ENCODE data around the gene PMPCA.

Gene PMPCA, protein sequence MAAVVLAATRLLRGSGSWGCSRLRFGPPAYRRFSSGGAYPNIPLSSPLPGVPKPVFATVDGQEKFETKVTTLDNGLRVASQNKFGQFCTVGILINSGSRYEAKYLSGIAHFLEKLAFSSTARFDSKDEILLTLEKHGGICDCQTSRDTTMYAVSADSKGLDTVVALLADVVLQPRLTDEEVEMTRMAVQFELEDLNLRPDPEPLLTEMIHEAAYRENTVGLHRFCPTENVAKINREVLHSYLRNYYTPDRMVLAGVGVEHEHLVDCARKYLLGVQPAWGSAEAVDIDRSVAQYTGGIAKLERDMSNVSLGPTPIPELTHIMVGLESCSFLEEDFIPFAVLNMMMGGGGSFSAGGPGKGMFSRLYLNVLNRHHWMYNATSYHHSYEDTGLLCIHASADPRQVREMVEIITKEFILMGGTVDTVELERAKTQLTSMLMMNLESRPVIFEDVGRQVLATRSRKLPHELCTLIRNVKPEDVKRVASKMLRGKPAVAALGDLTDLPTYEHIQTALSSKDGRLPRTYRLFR

GRCh38 chr9:136410500-136411287 lies at the start of gene PMPCA, which contains the start of gene ENTR1:
Gene PMPCA, plus strand, starts transcription at chr9:136410658. Its CDS starts 11 bp downstream, at chr9:136410669.
Gene ENTR1, minus strand, starts transcription at chr9:136410614. Its CDS starts 217 bp downstream, at chr9:136410397.
- DNase-seq (ENCODE audit: low read depth in 2 of 2) = peak; percentile 53 to 55

DNA sequence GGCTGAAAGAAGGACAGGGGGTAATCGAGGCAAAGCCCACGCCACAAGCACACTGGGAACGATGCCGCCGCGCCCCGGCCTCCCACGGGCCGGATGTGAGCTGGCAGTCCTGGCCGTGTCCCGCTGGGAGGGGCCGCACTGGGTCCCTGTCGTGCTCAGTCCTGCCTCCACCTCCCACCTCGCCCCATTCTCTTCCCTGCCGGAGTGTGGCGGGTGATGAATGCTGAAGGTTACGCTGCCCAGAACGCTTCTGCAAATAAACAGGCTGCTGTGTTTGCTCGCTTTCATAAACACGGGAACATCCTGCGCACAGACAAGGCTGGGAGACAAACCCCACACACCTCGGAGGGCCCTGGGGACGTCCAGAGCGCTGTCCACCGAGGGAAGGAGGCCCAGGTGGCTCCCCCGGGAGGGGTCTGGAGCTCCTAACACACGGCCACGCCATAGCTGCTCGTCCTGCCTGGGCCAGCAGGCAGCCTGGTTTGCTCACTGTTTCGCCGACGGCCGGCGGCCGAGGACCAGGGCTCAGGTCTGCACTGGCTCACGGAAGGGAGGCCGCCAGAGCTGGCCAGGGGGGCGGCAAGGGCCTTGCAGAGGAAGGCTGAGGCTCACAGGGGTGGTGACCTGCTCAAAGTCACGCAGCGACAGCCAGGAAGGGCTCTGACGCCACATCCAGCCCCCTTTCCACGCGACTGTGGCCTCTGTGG lies 49.3 kb upstream of the PMPCA start:
- DNase-seq (ENCODE audit: low read depth in 2 of 2) = no peak

DNA sequence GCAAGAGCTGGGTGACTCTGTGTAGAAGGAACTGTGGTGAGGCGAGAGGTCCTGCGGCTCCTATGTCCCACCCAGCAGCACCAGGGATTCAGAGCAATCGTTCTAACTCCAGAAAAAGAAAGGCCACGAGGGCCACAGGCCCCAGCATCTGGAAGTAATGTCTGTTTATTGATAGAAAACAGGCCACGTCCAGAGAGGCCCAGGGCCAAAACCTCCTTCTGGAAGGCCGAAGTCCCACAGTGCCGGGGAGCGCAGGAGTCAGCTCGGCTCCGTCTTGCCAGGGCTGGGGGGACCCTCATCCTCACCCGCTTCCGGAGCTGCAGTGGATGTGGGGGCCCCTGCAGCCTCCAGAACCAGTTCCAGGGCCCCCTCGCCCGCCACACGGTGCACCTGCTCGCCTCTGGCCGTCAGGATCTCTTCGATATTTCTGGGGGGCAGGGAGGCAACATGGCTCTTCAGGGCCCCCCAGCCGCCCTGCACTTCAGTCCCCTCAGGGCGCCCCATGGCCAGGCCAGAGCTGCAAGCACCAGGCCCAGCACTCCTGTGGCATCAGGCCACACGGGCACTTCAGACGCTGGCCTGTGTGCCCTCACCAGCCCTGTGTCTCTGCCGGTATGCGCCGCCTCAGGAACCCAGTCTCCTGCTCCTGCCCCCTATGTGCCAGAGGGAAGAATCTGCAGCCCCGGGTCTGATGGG lies 48.6 kb upstream of the PMPCA start:
- DNase-seq (ENCODE audit: low read depth in 2 of 2) = no peak

DNA sequence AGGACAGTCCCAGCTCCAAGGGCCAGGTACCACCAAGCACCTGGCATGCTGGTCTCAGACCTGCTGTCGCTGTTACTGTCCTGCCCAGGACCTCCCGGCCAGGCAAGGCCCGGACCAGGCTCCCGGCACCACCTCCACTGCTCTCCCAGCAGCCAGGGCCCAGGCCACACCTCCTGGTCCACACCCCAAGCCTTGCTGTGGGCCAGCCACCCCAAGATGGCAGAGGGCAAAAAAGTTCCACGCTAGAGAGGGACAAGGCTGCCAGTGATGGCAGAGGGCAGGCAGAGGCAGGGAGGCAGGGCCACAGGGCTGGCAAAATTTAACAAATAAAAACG lies 48.0 kb upstream of the PMPCA start:
- DNase-seq (ENCODE audit: low read depth in 2 of 2) = no peak

- DNase-seq (ENCODE audit: low read depth in 2 of 2) = peak; percentile 81 to 85
Measured at GRCh38 chr9:136363106-136363948, 47.1 kb upstream of the PMPCA start, which contains the start of gene DNLZ. Gene DNLZ, minus strand, starts transcription at chr9:136363744. Its CDS starts 30 bp downstream, at chr9:136363714.

- no peak for DNase-seq (ENCODE audit: low read depth in 2 of 2)
Measured at GRCh38 chr9:136363949-136364748, 46.3 kb upstream of the PMPCA start.

GRCh38 chr9:136364942-136365774 lies 45.3 kb upstream of the PMPCA start:
- no peak for DNase-seq (ENCODE audit: low read depth in 2 of 2)

- no peak for DNase-seq (ENCODE audit: low read depth in 2 of 2)
Measured at GRCh38 chr9:136365775-136366222, 44.7 kb upstream of the PMPCA start.

- DNase-seq (ENCODE audit: low read depth in 2 of 2) = no peak
Measured at GRCh38 chr9:136366826-136367225, 43.6 kb upstream of the PMPCA start.

DNA sequence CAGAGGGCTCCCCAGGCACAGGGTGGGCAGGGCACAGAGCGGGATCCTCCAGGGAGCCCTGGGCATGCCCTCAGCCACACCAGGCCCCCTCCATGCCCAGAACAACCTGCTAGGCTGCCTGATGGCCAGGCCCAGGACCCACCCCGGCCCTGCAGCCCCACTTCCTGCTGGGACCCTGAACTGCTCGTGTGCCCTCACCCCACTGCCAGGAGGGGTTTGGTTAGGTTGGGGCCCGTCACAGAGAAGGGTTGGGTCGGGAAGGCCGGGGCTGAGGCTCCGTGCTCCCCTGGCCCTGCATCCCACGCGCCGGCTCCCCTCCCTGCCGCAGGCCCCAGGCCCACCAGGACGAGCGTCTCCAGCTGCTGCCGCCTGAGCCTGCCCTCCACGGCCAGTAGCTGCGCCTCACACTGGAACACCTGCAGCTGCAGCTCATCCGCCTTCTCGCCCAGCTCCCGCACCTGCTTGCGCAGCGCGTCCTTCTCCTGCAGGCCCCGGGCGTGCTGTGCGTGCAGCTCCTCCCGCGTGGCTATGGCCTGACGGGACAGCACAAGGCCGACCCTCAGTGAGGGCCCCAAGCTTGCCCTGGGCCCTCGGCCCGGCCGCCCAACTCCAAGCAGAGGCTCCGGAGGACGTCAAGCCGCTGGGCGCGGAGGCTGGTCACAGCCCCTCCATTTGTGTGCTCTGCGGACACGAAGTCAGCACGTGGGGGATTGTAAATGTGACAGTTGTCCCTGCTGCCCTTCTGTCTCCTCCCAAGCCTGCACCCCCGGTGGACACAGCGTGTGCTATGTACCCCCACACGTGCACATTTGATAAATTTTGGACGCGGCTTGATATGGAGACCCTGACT lies 42.9 kb upstream of the PMPCA start:
- DNase-seq (ENCODE audit: low read depth in 2 of 2) = no peak

- DNase-seq (ENCODE audit: low read depth in 2 of 2) = no peak
Measured at GRCh38 chr9:136368190-136368589, 42.3 kb upstream of the PMPCA start.

GRCh38 chr9:136370037-136370436 lies 40.4 kb upstream of the PMPCA start:
- no peak for DNase-seq (ENCODE audit: low read depth in 2 of 2)

DNA sequence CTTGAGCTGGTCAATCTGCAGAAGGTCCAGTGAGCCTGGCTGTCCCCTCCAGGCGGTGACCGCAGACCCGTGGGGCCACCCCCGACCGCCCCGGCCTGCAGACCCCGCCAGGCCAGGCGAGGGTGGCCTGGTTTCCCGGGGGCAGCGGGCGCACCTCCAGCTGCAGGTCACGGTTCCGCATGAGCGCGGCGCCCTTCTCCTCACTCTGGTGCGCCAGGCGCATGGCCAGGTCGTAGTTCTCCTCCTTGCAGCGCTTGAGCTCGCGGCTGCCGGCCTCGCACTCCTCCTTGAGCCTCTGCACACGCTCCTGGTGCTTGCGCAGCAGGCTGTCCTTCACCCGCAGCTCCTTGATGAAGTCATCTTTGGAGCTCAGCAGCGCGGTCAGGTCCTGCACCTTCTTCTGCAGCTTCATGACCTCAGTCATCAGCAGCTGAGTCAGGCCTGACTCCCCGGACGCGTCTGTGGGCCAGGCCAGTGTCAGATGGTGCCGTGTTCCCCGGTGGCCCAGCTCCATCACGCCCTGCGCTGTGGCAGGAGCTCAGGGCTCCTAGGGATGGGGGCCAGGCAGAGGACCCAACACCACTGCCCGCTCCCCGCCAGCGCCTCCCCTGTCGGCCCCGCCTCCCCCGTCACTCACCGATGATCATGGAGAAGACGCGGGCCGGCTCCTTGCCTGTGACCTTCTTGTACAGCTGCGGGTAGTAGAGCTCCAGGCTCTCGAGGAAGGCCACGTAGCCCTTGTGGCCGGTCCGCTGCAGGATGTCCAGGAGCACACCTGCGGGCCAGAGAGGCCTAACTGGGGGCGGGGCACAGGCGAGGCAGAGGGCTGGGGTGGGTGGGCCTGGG lies 39.5 kb upstream of the PMPCA start:
- no peak for DNase-seq (ENCODE audit: low read depth in 2 of 2)

DNA sequence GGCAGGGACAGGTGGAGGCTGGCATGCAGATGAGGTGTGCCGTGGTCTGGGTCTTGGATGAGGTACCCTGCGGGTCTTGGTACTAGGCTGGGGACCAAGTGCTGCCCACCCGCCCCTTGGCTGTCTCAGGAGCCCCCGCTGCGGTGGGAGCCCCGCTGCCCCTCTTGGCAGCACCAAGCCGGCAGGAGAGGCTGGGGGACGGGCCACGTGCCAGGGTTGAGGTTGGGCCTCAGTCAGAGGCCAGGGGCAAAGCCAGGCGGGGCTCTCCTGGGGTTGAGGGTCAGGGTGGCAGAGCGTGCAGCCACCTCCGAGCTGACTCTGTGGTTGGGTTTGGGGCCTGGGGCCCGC lies 39.0 kb upstream of the PMPCA start:
- no peak for DNase-seq (ENCODE audit: low read depth in 2 of 2)

DNA sequence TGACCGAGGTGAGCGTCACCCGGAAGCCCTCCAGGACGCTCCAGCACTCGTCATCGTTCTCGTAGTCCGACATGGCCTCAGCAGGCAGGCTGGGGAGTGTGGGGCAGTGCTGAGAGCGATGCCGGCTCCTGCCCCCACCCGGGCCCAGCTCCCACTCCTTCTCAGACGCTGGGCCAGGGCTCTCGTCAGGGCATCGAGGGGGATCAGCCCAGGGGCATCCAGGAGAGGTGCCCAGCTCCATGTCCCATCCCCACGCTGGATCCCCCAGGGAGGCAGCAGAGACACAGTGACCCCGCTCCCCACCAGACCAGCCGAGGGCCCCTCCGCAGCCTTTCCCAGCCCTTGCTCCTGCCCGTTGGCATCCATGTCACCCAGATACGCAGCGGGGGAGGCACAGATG lies 38.5 kb upstream of the PMPCA start:
- DNase-seq (ENCODE audit: low read depth in 2 of 2) = no peak

DNA sequence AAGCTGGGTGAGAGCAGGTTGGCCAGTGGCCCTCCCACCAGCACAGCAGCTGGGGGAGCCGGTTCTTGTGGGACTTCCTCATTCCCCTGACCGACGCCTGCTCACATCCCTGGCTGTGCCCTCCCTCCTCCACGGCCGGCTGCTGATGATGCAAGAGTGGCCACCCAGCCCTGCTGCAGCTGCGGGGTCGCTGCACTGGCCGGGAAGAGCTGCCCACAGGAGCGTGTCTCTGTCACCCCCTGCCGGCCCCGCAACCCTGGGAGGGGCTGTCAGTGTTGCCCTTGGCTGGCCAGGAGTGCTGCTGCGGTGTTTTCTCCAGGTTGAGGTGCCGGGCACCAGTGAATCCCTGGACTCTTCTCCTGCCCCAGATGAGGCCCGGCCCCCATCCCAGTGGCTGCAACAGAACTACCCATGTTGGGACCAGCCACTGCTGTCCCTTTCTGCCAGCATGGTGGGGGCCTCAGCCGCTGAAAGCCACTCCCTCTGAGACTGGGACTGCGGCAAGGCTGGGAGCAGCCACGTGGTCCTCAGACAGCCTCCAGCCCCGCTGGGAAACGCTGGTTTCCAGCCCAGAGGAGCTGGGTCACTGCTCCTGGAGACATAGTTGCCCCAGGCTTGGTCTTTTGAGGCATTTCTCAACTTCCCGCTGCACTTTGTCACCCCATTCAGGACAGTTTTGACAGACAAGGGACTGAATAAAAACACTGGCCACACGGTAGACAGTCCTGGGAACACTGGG lies 37.7 kb upstream of the PMPCA start:
- DNase-seq (ENCODE audit: low read depth in 2 of 2) = no peak

Data from fibroblast of skin of left biceps (primary cell).